GM21737 (cell line): Measurements from ENCODE around the gene FUCA1.
"Not testable (repeated sequence)": the region's sequence is repeated elsewhere in the genome, so short reads cannot be mapped to it uniquely, and the experiment has no call there.

Experiments
- ATAC-seq: cut with Tn5 transposase; IDR thresholded peaks from one replicate; pipeline ENCODE4 v1.9.1; 2021; ENCODE audit warnings: mild to moderate bottlenecking, moderate library complexity; ENCODE audit not compliant: unreplicated experiment

Gene FUCA1

GRCh38 chr1:23803674-23804073 is 64.4 kb downstream of the FUCA1 start:
- no peak for ATAC-seq

DNA sequence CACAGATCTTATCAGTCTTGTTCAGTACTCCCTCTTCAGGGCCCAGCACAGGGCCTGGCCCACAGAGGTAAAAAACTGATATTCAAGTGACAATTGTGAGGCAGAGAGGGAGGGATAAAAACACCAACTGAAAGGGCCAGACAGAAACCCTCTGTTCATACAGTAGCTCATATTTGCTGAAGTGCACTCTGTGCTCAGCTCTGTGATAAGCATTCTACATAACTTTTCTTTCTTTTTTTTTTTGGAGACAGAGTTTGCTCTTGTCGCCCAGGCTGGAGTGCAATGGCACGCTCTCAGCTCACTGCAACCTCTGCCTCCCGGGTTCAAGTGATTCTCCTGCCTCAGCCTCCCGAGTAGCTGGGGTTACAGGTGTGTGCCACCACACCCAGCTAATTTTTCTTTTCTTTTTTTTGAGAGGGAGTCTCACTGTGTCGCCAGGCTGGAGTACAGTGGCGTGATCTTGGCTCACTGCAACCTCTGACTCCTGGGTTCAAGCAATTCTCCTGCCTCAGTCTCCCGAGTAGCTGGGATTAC is 65.2 kb downstream of the FUCA1 start:
- ATAC-seq = not testable (repeated sequence)

- ATAC-seq = no peak
These were observed 66.2 kb downstream of the FUCA1 start for GRCh38 chr1:23801876-23802275.

- no peak for ATAC-seq
These were observed 66.7 kb downstream of the FUCA1 start for GRCh38 chr1:23801338-23801748.

- ATAC-seq = peak; percentile 72
These were observed 67.4 kb downstream of the FUCA1 start, which contains the start of gene GALE for GRCh38 chr1:23800400-23801337. Gene GALE, minus strand, starts transcription at chr1:23800754. Its CDS starts 1,747 bp downstream, at chr1:23799007.

GRCh38 chr1:23799570-23800399 is 68.3 kb downstream of the FUCA1 start:
- peak; percentile 3 for ATAC-seq

DNA sequence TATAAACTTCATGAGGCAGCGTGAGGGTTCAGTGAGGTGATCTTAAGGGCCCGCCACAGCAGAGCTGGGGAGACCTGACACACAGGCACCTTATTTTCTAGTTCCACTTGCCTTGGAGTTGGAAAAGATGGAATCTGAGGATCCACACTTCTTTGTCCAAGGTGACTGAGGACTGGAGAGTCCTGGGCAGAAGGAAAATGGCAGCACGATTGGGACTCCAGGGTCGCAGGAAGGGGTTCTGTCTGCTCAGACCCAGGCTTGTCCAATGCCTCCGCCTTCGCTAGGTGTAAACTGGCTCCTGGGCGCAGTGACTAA is 68.9 kb downstream of the FUCA1 start:
- ATAC-seq = no peak

DNA sequence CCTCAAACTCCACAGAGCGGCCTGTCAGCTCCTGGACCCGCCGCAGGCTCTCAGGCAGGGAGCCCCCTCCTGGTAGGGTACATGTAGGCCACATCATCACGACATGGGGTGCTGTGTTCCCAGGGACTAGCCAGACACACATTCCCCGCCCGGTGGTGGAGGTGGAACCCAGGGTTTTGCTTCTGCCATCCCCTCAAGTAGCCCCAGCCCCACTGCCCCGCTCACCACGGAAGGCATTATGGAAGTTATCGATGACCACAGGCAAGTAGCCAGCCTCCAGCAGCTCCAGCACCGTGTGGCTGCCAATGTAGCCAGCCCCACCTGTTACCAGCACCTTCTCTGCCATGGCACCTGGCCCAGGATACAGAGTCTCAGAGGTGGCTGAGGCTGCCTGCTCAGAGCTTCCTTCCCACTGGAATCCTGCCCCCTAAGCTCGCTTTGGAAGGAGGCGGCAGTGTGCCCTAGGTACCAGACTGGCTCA is 69.4 kb downstream of the FUCA1 start:
- ATAC-seq = no peak

- ATAC-seq = no peak
These were observed 70.3 kb downstream of the FUCA1 start for GRCh38 chr1:23797478-23798448.

GRCh38 chr1:23796466-23797271 is 71.4 kb downstream of the FUCA1 start:
- no peak for ATAC-seq

GRCh38 chr1:23795676-23796465 is 72.2 kb downstream of the FUCA1 start:
- no peak for ATAC-seq
